ENCODE results near the gene C12orf43. TPM values are rescaled to one million over a fixed set of nuclear protein-coding genes. Genes with fewer than 3 reads are reported as not detected.

The C12orf43 gene
- total RNA-seq, 1 donor from 2014 or later: 24.8 TPM

GRCh38 chr12:121030576-121031212, 14.4 kb upstream of the C12orf43 start:
- ChIA-PET POLR2A (no interaction called here), CTCF (no interaction called here)
- Mint-ChIP-seq H3K27ac (no peak overlapping the region), H3K4me1 (no peaks in the 10 kb centered on the region), H3K36me3 (ENCODE audit: low read depth) (no peaks in the 10 kb centered on the region), H3K9me3 (no peaks in the 10 kb centered on the region), H3K4me3 (no peak overlapping the region), H3K27me3 (peaks cover 22% of the 10 kb centered on the region)
- ATAC-seq (ENCODE audit: low read depth) (no peak), DNase-seq (no peak)
- intact Hi-C loops (cut with micrococcal nuclease): no loop called here
- TF ChIP-seq CTCF (IDR thresholded peaks at IDR 0.05): no peak

- no peak for TF ChIP-seq CTCF (IDR thresholded peaks at IDR 0.05)
- DNase-seq (no peak), ATAC-seq (ENCODE audit: low read depth) (no peak)
- peaks cover 6% of the 10 kb centered on the region for H3K27me3 Mint-ChIP-seq
- no peak overlapping the region for H3K27ac Mint-ChIP-seq
- ChIA-PET CTCF (no interaction called here), POLR2A (no interaction called here)
- no peaks in the 10 kb centered on the region for H3K4me1 Mint-ChIP-seq
- intact Hi-C loops (cut with micrococcal nuclease): no loop called here
- H3K4me3 Mint-ChIP-seq: no peak overlapping the region
- no peaks in the 10 kb centered on the region for H3K36me3 Mint-ChIP-seq (ENCODE audit: low read depth)
- no peaks in the 10 kb centered on the region for H3K9me3 Mint-ChIP-seq
Measured at GRCh38 chr12:121026274-121027045, 10.2 kb upstream of the C12orf43 start.

- TF ChIP-seq CTCF (IDR thresholded peaks at IDR 0.05): no peak
- DNase-seq (no peak), ATAC-seq (ENCODE audit: low read depth) (no peak)
- intact Hi-C loops (cut with micrococcal nuclease): no loop called here
- ChIA-PET CTCF (no interaction called here), POLR2A (no interaction called here)
- no peaks in the 10 kb centered on the region for H3K4me1 Mint-ChIP-seq
- H3K27ac Mint-ChIP-seq: no peak overlapping the region
- peaks cover 6% of the 10 kb centered on the region for H3K27me3 Mint-ChIP-seq
- H3K9me3 Mint-ChIP-seq: no peaks in the 10 kb centered on the region
- H3K4me3 Mint-ChIP-seq: no peak overlapping the region
- H3K36me3 Mint-ChIP-seq (ENCODE audit: low read depth): no peaks in the 10 kb centered on the region
Measured at GRCh38 chr12:121025442-121026226, 9.3 kb upstream of the C12orf43 start.

GRCh38 chr12:121023799-121024198, 7.5 kb upstream of the C12orf43 start:
- no peak overlapping the region for H3K27ac Mint-ChIP-seq
- H3K36me3 Mint-ChIP-seq (ENCODE audit: low read depth): no peaks in the 10 kb centered on the region
- ATAC-seq (ENCODE audit: low read depth) (no peak), DNase-seq (no peak)
- intact Hi-C loops (cut with micrococcal nuclease): no loop called here
- ChIA-PET POLR2A (no interaction called here), CTCF (no interaction called here)
- H3K4me1 Mint-ChIP-seq: no peaks in the 10 kb centered on the region
- no peak for TF ChIP-seq CTCF (IDR thresholded peaks at IDR 0.05)
- H3K4me3 Mint-ChIP-seq: no peak overlapping the region
- H3K9me3 Mint-ChIP-seq: no peaks in the 10 kb centered on the region
- H3K27me3 Mint-ChIP-seq: peaks cover 6% of the 10 kb centered on the region

- Mint-ChIP-seq H3K36me3 (ENCODE audit: low read depth) (no peaks in the 10 kb centered on the region), H3K27ac (no peak overlapping the region), H3K4me3 (no peak overlapping the region), H3K9me3 (no peaks in the 10 kb centered on the region), H3K4me1 (no peaks in the 10 kb centered on the region), H3K27me3 (peaks cover 6% of the 10 kb centered on the region)
- ChIA-PET CTCF (no interaction called here), POLR2A (no interaction called here)
- DNase-seq (no peak), ATAC-seq (ENCODE audit: low read depth) (no peak)
- intact Hi-C loops (cut with micrococcal nuclease): no loop called here
- no peak for TF ChIP-seq CTCF (IDR thresholded peaks at IDR 0.05)
Measured at GRCh38 chr12:121022713-121023112, 6.4 kb upstream of the C12orf43 start.
